ENCODE measurements around the gene DDA1. TPM values are rescaled to one million over a fixed set of nuclear protein-coding genes. Genes with fewer than 3 reads are reported as not detected.

The DDA1 gene
- total and polyA plus RNA-seq, 9 of the 15 experiments (the other 6 are each of a cell fraction or from before 2014, with no cell fraction given): 1.4 to 83.8 (median 33.8) TPM

DNA sequence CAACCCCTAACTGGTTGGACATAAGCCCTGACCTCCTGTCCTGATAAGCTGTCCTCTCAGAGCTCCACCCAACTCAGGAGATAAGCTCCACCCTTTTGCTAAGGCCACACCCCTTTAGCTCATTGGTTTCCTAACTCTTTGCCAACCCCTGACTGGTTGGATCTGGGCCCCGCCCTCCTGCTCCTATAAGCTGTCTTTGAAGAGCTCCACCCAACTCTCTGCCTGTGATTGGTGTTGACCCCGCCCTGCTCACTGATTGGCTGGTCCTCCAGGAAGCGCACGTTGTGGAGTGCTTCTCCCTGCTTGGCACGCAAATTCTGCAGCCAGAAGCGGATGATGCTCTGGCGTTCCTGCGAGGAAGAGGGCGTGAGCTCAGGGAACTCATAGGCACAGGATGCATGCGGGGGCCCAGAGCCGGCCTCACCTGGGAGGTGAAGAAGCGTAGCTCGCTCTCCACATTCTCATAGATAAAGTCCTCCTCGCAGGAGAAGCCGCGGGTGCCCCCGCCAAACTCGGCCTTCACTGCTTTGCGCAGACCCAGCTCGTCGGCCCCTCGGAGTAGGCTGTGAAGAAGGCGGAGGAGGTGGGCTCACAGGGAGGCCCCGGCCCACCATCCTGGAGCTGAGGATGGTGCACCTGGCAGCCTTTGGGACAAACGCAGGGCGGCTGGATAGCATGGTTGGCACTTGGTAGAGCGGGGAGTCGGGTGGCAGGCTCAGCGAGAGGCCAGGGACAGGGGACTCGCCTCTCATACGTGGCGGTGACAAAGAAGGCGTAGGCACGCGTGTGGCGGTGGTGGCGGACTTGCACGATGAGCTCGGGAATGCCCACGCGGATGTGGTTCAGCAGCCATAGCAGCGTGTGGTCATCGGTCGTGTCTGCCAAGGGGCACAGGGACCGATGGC is 23.6 kb downstream of the DDA1 start (continued):
- TF ChIP-seq NRF1 (conservative IDR thresholded peaks at IDR 0.05 in 1 of 2, IDR thresholded peaks at IDR 0.05 in 1 of 2): peak; percentile 72 to 80
- no peak; a peak in 1 of 4 replicates for TF ChIP-seq TBL1XR1 (IDR thresholded peaks at IDR 0.05; ENCODE audit: low read length in 2 of 2)
- TF ChIP-seq CBFB (CRISPR knock-in tag; IDR thresholded peaks at IDR 0.05): peak; percentile 84; the same call in 1 of the 2 replicates
- no peak for TF ChIP-seq MCM2 (IDR thresholded peaks at IDR 0.05; ENCODE audit: low read depth)
- TF ChIP-seq KAT2B (IDR thresholded peaks at IDR 0.05; ENCODE audit: low read depth, low read length): no peak
- TF ChIP-seq HMG20B (CRISPR knock-in tag; IDR thresholded peaks at IDR 0.05): no peak
- TF ChIP-seq, protein P1, sequence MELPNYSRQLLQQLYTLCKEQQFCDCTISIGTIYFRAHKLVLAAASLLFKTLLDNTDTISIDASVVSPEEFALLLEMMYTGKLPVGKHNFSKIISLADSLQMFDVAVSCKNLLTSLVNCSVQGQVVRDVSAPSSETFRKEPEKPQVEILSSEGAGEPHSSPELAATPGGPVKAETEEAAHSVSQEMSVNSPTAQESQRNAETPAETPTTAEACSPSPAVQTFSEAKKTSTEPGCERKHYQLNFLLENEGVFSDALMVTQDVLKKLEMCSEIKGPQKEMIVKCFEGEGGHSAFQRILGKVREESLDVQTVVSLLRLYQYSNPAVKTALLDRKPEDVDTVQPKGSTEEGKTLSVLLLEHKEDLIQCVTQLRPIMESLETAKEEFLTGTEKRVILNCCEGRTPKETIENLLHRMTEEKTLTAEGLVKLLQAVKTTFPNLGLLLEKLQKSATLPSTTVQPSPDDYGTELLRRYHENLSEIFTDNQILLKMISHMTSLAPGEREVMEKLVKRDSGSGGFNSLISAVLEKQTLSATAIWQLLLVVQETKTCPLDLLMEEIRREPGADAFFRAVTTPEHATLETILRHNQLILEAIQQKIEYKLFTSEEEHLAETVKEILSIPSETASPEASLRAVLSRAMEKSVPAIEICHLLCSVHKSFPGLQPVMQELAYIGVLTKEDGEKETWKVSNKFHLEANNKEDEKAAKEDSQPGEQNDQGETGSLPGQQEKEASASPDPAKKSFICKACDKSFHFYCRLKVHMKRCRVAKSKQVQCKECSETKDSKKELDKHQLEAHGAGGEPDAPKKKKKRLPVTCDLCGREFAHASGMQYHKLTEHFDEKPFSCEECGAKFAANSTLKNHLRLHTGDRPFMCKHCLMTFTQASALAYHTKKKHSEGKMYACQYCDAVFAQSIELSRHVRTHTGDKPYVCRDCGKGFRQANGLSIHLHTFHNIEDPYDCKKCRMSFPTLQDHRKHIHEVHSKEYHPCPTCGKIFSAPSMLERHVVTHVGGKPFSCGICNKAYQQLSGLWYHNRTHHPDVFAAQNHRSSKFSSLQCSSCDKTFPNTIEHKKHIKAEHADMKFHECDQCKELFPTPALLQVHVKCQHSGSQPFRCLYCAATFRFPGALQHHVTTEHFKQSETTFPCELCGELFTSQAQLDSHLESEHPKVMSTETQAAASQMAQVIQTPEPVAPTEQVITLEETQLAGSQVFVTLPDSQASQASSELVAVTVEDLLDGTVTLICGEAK (IDR thresholded peaks at IDR 0.05): no peak
- TF ChIP-seq, protein P1 (CRISPR knock-in tag; IDR thresholded peaks at IDR 0.05): no peak
- TF ChIP-seq, protein P2, sequence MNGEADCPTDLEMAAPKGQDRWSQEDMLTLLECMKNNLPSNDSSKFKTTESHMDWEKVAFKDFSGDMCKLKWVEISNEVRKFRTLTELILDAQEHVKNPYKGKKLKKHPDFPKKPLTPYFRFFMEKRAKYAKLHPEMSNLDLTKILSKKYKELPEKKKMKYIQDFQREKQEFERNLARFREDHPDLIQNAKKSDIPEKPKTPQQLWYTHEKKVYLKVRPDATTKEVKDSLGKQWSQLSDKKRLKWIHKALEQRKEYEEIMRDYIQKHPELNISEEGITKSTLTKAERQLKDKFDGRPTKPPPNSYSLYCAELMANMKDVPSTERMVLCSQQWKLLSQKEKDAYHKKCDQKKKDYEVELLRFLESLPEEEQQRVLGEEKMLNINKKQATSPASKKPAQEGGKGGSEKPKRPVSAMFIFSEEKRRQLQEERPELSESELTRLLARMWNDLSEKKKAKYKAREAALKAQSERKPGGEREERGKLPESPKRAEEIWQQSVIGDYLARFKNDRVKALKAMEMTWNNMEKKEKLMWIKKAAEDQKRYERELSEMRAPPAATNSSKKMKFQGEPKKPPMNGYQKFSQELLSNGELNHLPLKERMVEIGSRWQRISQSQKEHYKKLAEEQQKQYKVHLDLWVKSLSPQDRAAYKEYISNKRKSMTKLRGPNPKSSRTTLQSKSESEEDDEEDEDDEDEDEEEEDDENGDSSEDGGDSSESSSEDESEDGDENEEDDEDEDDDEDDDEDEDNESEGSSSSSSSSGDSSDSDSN (IDR thresholded peaks at IDR 0.05; ENCODE audit: borderline replicate concordance in 1 of 2, low read depth in 2 of 2, low read length in 2 of 2): no peak
- no peak for TF ChIP-seq RFX7 (CRISPR knock-in tag; IDR thresholded peaks at IDR 0.05)
- TF ChIP-seq ZFPM2 (CRISPR knock-in tag; IDR thresholded peaks at IDR 0.05): no peak
- no peak for TF ChIP-seq SMARCE1 (IDR thresholded peaks at IDR 0.05)
- TF ChIP-seq FOSL1 (tag; conservative IDR thresholded peaks at IDR 0.05): no peak
- TF ChIP-seq SMARCB1 (IDR thresholded peaks at IDR 0.05; ENCODE audit: insufficient read length, low read depth): no peak
- TF ChIP-seq, protein P3, sequence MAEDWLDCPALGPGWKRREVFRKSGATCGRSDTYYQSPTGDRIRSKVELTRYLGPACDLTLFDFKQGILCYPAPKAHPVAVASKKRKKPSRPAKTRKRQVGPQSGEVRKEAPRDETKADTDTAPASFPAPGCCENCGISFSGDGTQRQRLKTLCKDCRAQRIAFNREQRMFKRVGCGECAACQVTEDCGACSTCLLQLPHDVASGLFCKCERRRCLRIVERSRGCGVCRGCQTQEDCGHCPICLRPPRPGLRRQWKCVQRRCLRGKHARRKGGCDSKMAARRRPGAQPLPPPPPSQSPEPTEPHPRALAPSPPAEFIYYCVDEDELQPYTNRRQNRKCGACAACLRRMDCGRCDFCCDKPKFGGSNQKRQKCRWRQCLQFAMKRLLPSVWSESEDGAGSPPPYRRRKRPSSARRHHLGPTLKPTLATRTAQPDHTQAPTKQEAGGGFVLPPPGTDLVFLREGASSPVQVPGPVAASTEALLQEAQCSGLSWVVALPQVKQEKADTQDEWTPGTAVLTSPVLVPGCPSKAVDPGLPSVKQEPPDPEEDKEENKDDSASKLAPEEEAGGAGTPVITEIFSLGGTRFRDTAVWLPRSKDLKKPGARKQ (CRISPR knock-in tag; IDR thresholded peaks at IDR 0.05): peak; percentile 76; the same call in 1 of the 2 replicates

Data from K562 (cell line).